Measurements from ENCODE around the gene NOTCH1.

DNA sequence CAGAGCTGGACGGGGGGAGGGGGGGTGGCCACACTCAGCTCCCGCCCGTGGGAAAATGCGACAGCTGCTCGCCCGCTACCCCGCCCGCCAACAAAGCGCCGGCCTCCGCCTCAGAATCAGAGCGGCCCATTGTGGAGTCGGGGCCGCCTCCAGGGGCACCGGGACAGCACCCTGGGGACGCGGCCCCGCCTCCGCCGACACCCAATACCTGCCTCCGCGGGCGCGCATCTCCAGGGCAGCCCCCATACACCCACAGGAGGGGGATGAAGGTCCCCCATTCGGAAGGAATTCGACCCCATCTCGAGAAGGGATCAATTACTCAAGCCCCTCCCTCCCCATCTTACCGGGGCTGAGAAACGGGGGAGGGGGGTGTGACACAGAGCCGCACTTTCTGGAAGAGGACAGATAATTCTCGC lies 1.3 kb downstream of the NOTCH1 start:
- peak in 2 of 7 experiments; percentile 15 to 27 for TF ChIP-seq CTCF (IDR thresholded peaks at IDR 0.05)
- TF ChIP-seq POLR2A (IDR thresholded peaks at IDR 0.05): peak; percentile 27 to 53 (median 44)

Data from body of pancreas (tissue), 4 donors.